A549 (cell line): ENCODE results near the gene KCNAB1. TPM values are rescaled to one million over a fixed set of nuclear protein-coding genes. Genes with fewer than 3 reads are reported as not detected.

Experiments
- ATAC-seq, 2 experiments: fragments of 200-7000 bp in 1 of 2; fragments of >200 bp in 1 of 2; cut with Nextera tagmentation in 1 of 2; cut with Tn5 transposase in 1 of 2; 3 replicates each; pipeline versions ENCODE4 v1.8.0 to v1.9.1; 2018 to 2020; ENCODE audit warnings: mild to moderate bottlenecking in 1 of 2, moderate library complexity in 1 of 2
- CTCF ChIA-PET: fragments of 300-600 bp; sonication (Branson Sonifier 250); formaldehyde crosslinking; extraction: SDS; loops from one replicate; lab custom pipeline; 2021; ENCODE audit warnings: antibody characterized with exemption, inconsistent platforms; lab: Yijun Ruan, JAX
- POLR2A ChIA-PET: fragments of 350-600 bp; formaldehyde crosslinking; extraction: SDS; loops from one replicate; lab custom pipeline; 2021; ENCODE audit warnings: antibody characterized with exemption, inconsistent platforms; lab: Yijun Ruan, JAX
- DNase-seq, 2 experiments: peaks; one replicate each; pipeline versions ENCODE4 v3.0.0 to v3.0.0-alpha.2; 2011 to 2016; ENCODE audit warnings: low read depth in 1 of 2, low spot score in 1 of 2
- FAIRE-seq: peaks from 2 replicates; lab custom pipeline; 2011; peaks lifted over from hg19 to GRCh38; lab: Jason Lieb, UNC
- H3K27ac ChIP-seq, 2 experiments: fragments of >200 bp; sonication (Bioruptor Twin); formaldehyde crosslinking; 3 replicates each; pipeline ENCODE4 v1.5.1; 2016 to 2017
- H3K4me1 ChIP-seq: fragments of >200 bp; sonication (Bioruptor Twin); formaldehyde crosslinking; 3 replicates; pipeline ENCODE4 v1.6.1; 2016
- H3K4me2 ChIP-seq: fragments of >200 bp; sonication (Bioruptor Twin); formaldehyde crosslinking; 3 replicates; pipeline ENCODE4 v1.6.1; 2016
- H3K4me3 ChIP-seq: fragments of >200 bp; sonication (Bioruptor Twin); formaldehyde crosslinking; 3 replicates; pipeline ENCODE4 v1.5.1; 2016
- H3K9me3 ChIP-seq: fragments of >200 bp; sonication (Bioruptor Twin); formaldehyde crosslinking; 3 replicates; pipeline ENCODE4 v1.6.1; 2016
- BHLHE40 ChIP-seq: IDR thresholded peaks from 2 replicates; pipeline ENCODE4 v1.6.1; 2012; ENCODE audit warnings: low read depth, low read length, inconsistent platforms
- CBX2 ChIP-seq: fragments of 200-600 bp; sonication (generic); IDR thresholded peaks from 2 replicates; pipeline ENCODE4 v1.6.1; 2016; ENCODE audit warnings: low read depth, mild to moderate bottlenecking, borderline replicate concordance
- CBX8 ChIP-seq: fragments of 200-600 bp; sonication (generic); IDR thresholded peaks from 2 replicates; pipeline ENCODE4 v1.6.1; 2016
- FOXS1 ChIP-seq: fragments of 250-450 bp; sonication (Bioruptor Pico); IDR thresholded peaks from 2 replicates; pipeline ENCODE4 v1.5.0; 2020; ENCODE audit warnings: mild to moderate bottlenecking, moderate library complexity
- HOXB5 ChIP-seq: fragments of 250-450 bp; sonication (Bioruptor Pico); IDR thresholded peaks from 2 replicates; pipeline ENCODE4 v1.5.0; 2020; ENCODE audit warnings: mild to moderate bottlenecking, moderate library complexity
- JUN ChIP-seq, 2 experiments: fragments of >200 bp; sonication (Bioruptor Twin); formaldehyde crosslinking; IDR thresholded peaks; 2 replicates in 1 of 2; 3 replicates in 1 of 2; pipeline ENCODE4 v1.6.1; 2016 to 2017
- MAFK ChIP-seq: fragments of 450-650 bp; IDR thresholded peaks from 2 replicates; pipeline ENCODE4 v1.6.1; 2014; ENCODE audit not compliant: partially characterized antibody
- NFE2L2 ChIP-seq: fragments of 150-350 bp; conservative IDR thresholded peaks from 2 replicates; pipeline ENCODE4 v1.6.1; 2014; ENCODE audit warnings: low read length
- PHF8 ChIP-seq: fragments of 200-600 bp; sonication (generic); IDR thresholded peaks from 2 replicates; pipeline ENCODE4 v1.6.1; 2016; ENCODE audit warnings: low read depth, mild to moderate bottlenecking, antibody characterized with exemption, moderate library complexity, borderline replicate concordance
- RAD21 ChIP-seq, 2 experiments: fragments of >200 bp in 1 of 2; sonication (Bioruptor Twin) in 1 of 2; formaldehyde crosslinking in 1 of 2; IDR thresholded peaks in 1 of 2; conservative IDR thresholded peaks in 1 of 2; 2 replicates in 1 of 2; 3 replicates in 1 of 2; pipeline ENCODE4 v1.6.1; 2012 to 2018; ENCODE audit warnings: inconsistent platforms in 1 of 2
- RNF2 ChIP-seq: fragments of 200-600 bp; sonication (generic); IDR thresholded peaks from 2 replicates; pipeline ENCODE4 v1.6.1; 2016; ENCODE audit warnings: low read depth, mild to moderate bottlenecking, antibody characterized with exemption, moderate library complexity, borderline replicate concordance
- SMC3 ChIP-seq: fragments of >200 bp; sonication (Bioruptor Twin); formaldehyde crosslinking; IDR thresholded peaks from 3 replicates; pipeline ENCODE4 v1.6.1; 2018; ENCODE audit warnings: inconsistent platforms
- WGBS: methylation state at CpG from one replicate; pipeline ENCODE4 v1.1.6; 2017; ENCODE audit errors: missing lambda C conversion rate; 5-methylcytosine and 5-hydroxymethylcytosine counted together
- polyA plus RNA-seq, 4 experiments: library from polyadenylated mRNA; depleted of rRNA in 3 of 4; stranded (reverse); fragments of >200 nt; fragmentation: RNase III in 1 of 4; extraction: RNeasy Plus Mini Kit Qiagen cat#74134 plus additional on column Dnase treatment in 1 of 4; gene quantifications; 2 replicates in 3 of 4; 3 replicates in 1 of 4; pipeline ENCODE4 v1.2.3, GENCODE V29; 2011 to 2017
- TF ChIP-seq, protein P1 (sequence below): fragments of 200-600 bp; sonication (generic); IDR thresholded peaks from 2 replicates; pipeline ENCODE4 v1.6.1; 2016; ENCODE audit warnings: antibody characterized with exemption, mild to moderate bottlenecking, moderate library complexity
- TF ChIP-seq, protein P2 (sequence below): fragments of >200 bp; sonication (Bioruptor Twin); formaldehyde crosslinking; IDR thresholded peaks from 3 replicates; pipeline ENCODE4 v1.5.1; 2016
- TF ChIP-seq, protein P3 (sequence below): fragments of 150-350 bp; IDR thresholded peaks from 2 replicates; pipeline ENCODE4 v1.6.1; 2014; ENCODE audit warnings: low read depth, mild to moderate bottlenecking, low read length
- TF ChIP-seq, protein P4 (sequence below): fragments of >200 bp; sonication (Bioruptor Twin); formaldehyde crosslinking; IDR thresholded peaks from 3 replicates; pipeline ENCODE4 v1.6.1; 2016

KCNAB1 gene
- polyA plus RNA-seq, 2 of the 4 experiments (the other 2 are of a cell fraction) = not detected

DNA sequence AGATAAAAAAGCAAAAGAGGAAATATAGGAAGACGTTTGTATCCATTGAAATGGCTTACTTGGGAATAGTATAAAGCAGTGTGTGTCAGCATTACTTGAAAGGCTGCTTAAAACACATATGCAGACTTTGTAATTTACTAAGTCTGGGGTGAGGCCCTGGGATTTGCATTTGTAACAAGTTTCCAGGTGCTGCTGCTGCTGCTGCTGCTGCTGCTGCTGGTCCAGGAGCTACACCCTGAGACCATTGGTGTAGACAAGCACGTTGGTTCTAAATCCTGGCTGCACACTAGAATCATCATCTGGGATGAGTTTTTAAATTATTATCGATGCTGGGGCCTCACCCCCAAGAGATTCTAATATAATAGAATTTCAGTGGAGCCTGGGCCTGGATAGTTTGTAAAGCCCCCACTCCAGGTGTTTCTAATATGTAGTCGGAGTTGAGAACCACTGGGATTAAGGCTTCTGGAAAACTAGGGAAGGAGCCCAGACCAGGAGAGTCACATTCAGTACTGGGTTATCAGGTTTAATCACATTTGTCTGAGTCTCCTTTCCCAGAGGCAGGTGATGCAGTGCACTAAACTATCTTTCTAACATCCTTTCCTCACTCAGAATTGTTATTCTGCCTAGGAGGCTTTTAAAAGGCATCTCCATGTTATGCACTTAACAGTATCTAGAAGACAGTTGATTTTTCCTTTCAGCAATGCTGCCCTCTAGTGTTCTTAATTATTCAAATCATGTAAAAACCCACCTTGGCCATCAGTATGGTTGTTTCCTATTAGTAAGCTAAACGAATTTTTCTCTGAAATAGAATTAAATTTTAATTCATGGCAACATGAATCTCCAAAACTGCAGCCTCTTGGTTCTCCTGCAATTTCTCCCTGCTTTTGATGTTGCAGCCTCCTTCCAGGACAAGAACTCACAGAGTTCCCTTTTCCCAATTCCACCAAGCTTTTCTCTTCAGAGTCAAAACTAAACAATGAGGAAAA, 389.1 kb downstream of the KCNAB1 start:
- 33% methylated on average over 5 of the region's 5 CpGs for WGBS
- Histone ChIP-seq H3K27ac (no peak overlapping the region), H3K9me3 (no peaks in the 10 kb centered on the region), H3K4me3 (no peak overlapping the region), H3K4me1 (peaks cover 11% of the 10 kb centered on the region), H3K4me2 (no peak overlapping the region)
- CTCF ChIA-PET = interaction anchor here (0.6 to 16.4 kb wide), 43 partner anchors 8 to 627 kb away, joined by 3 to 182 read pairs (median 3); no protein-coding TSS in a partner anchor
- peak; percentile 51 to 63 for DNase-seq
- POLR2A ChIA-PET = interaction anchor here (1.0 kb wide), 1 partner anchor 359 kb away, joined by 4 read pairs; no protein-coding TSS in a partner anchor
- ATAC-seq = peak; percentile 78 to 93; a peak in 5 of 6 replicates
- TF ChIP-seq, protein P1, sequence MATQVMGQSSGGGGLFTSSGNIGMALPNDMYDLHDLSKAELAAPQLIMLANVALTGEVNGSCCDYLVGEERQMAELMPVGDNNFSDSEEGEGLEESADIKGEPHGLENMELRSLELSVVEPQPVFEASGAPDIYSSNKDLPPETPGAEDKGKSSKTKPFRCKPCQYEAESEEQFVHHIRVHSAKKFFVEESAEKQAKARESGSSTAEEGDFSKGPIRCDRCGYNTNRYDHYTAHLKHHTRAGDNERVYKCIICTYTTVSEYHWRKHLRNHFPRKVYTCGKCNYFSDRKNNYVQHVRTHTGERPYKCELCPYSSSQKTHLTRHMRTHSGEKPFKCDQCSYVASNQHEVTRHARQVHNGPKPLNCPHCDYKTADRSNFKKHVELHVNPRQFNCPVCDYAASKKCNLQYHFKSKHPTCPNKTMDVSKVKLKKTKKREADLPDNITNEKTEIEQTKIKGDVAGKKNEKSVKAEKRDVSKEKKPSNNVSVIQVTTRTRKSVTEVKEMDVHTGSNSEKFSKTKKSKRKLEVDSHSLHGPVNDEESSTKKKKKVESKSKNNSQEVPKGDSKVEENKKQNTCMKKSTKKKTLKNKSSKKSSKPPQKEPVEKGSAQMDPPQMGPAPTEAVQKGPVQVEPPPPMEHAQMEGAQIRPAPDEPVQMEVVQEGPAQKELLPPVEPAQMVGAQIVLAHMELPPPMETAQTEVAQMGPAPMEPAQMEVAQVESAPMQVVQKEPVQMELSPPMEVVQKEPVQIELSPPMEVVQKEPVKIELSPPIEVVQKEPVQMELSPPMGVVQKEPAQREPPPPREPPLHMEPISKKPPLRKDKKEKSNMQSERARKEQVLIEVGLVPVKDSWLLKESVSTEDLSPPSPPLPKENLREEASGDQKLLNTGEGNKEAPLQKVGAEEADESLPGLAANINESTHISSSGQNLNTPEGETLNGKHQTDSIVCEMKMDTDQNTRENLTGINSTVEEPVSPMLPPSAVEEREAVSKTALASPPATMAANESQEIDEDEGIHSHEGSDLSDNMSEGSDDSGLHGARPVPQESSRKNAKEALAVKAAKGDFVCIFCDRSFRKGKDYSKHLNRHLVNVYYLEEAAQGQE = no peak
- peak; percentile 69 to 70 for TF ChIP-seq RAD21 (conservative IDR thresholded peaks at IDR 0.05 in 1 of 2, IDR thresholded peaks at IDR 0.05 in 1 of 2)
- no peak for TF ChIP-seq NFE2L2
- TF ChIP-seq FOXS1 (CRISPR knock-in tag) = no peak
- no peak for TF ChIP-seq CBX2
- TF ChIP-seq RNF2 = peak; percentile 98
- TF ChIP-seq, protein P2, sequence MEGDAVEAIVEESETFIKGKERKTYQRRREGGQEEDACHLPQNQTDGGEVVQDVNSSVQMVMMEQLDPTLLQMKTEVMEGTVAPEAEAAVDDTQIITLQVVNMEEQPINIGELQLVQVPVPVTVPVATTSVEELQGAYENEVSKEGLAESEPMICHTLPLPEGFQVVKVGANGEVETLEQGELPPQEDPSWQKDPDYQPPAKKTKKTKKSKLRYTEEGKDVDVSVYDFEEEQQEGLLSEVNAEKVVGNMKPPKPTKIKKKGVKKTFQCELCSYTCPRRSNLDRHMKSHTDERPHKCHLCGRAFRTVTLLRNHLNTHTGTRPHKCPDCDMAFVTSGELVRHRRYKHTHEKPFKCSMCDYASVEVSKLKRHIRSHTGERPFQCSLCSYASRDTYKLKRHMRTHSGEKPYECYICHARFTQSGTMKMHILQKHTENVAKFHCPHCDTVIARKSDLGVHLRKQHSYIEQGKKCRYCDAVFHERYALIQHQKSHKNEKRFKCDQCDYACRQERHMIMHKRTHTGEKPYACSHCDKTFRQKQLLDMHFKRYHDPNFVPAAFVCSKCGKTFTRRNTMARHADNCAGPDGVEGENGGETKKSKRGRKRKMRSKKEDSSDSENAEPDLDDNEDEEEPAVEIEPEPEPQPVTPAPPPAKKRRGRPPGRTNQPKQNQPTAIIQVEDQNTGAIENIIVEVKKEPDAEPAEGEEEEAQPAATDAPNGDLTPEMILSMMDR = peak; percentile 80
- TF ChIP-seq, protein P3, sequence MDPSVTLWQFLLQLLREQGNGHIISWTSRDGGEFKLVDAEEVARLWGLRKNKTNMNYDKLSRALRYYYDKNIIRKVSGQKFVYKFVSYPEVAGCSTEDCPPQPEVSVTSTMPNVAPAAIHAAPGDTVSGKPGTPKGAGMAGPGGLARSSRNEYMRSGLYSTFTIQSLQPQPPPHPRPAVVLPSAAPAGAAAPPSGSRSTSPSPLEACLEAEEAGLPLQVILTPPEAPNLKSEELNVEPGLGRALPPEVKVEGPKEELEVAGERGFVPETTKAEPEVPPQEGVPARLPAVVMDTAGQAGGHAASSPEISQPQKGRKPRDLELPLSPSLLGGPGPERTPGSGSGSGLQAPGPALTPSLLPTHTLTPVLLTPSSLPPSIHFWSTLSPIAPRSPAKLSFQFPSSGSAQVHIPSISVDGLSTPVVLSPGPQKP = no peak
- no peak for TF ChIP-seq JUN (IDR thresholded peaks at IDR 0.05)
- TF ChIP-seq MAFK = no peak
- TF ChIP-seq SMC3 = peak; percentile 74
- TF ChIP-seq BHLHE40 = no peak
- no peak for TF ChIP-seq HOXB5 (CRISPR knock-in tag)
- TF ChIP-seq, protein P4, sequence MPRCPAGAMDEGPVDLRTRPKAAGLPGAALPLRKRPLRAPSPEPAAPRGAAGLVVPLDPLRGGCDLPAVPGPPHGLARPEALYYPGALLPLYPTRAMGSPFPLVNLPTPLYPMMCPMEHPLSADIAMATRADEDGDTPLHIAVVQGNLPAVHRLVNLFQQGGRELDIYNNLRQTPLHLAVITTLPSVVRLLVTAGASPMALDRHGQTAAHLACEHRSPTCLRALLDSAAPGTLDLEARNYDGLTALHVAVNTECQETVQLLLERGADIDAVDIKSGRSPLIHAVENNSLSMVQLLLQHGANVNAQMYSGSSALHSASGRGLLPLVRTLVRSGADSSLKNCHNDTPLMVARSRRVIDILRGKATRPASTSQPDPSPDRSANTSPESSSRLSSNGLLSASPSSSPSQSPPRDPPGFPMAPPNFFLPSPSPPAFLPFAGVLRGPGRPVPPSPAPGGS = no peak
- TF ChIP-seq PHF8 = no peak
- peak; percentile 92; the same call in 1 of the 2 replicates for TF ChIP-seq CBX8
- FAIRE-seq = peak; percentile 88
